SK-N-SH (cell line): ENCODE data around the gene TBXA2R. TPM values are rescaled to one million over a fixed set of nuclear protein-coding genes. Genes with fewer than 3 reads are reported as not detected.

Source experiments
- CTCF ChIA-PET: fragments of 300-600, 350-600 bp; formaldehyde crosslinking; extraction: SDS; loops from one replicate; lab custom pipeline; 2021; lab: Yijun Ruan, JAX
- POLR2A ChIA-PET: fragments of 350-600 bp; sonication (Branson Sonifier 250); formaldehyde crosslinking; extraction: SDS; loops from one replicate; lab custom pipeline; 2020; ENCODE audit warnings: antibody characterized with exemption, inconsistent platforms; lab: Yijun Ruan, JAX
- DNase-seq: peaks from one replicate; pipeline ENCODE4 v3.0.0; 2012
- H2AFZ ChIP-seq: fragments of 200-600 bp; sonication (generic); 2 replicates; pipeline ENCODE4 v1.8.1; 2016; ENCODE audit warnings: antibody characterized with exemption, mild to moderate bottlenecking, low read depth
- H3F3A ChIP-seq: fragments of 200-600 bp; sonication (generic); replicated peaks from 2 replicates; pipeline ENCODE3; 2016; ENCODE audit warnings: antibody characterized with exemption, mild to moderate bottlenecking; ENCODE audit not compliant: insufficient read depth
- H3K27ac ChIP-seq, 2 experiments: fragments of 200-500 bp in 1 of 2; fragments of 200-600 bp in 1 of 2; sonication (Bioruptor generic) in 1 of 2; sonication (generic), shearing (Covaris generic) in 1 of 2; 2 replicates each; pipeline versions ENCODE4 v1.5.1 to v1.6.1; 2014 to 2016; ENCODE audit warnings: low read depth in 2 of 2, inconsistent platforms in 1 of 2, low read length in 1 of 2, mild to moderate bottlenecking in 1 of 2, mixed read lengths in 1 of 2
- H3K27me3 ChIP-seq: fragments of 200-600 bp; sonication (generic), shearing (Covaris generic); 2 replicates; pipeline ENCODE4 v1.6.1; 2016; ENCODE audit warnings: mixed run types; ENCODE audit not compliant: insufficient read depth
- H3K36me3 ChIP-seq, 2 experiments: fragments of 200-500 bp in 1 of 2; fragments of 200-600 bp in 1 of 2; sonication (Bioruptor generic) in 1 of 2; sonication (generic) in 1 of 2; replicated peaks in 1 of 2; 2 replicates each; pipeline versions ENCODE3 to v1.5.1; 2014 to 2016; ENCODE audit warnings: low read length in 1 of 2, mild to moderate bottlenecking in 1 of 2; ENCODE audit not compliant: insufficient read depth in 2 of 2, control insufficient read depth in 1 of 2
- H3K4me1 ChIP-seq, 2 experiments: fragments of 200-500 bp in 1 of 2; fragments of 200-600 bp in 1 of 2; sonication (Bioruptor generic) in 1 of 2; sonication (generic), shearing (Covaris generic) in 1 of 2; 2 replicates each; pipeline versions ENCODE4 v1.5.1 to v1.6.1; 2014 to 2016; ENCODE audit warnings: low read depth in 1 of 2, low read length in 1 of 2, mixed run types in 1 of 2; ENCODE audit not compliant: insufficient read depth in 2 of 2, control insufficient read depth in 1 of 2
- H3K4me2 ChIP-seq: fragments of 200-600 bp; sonication (generic), shearing (Covaris generic); 2 replicates; pipeline ENCODE4 v1.6.1; 2017; ENCODE audit warnings: mixed run types
- H3K4me3 ChIP-seq, 2 experiments: fragments of 200-500 bp in 1 of 2; fragments of 200-600 bp in 1 of 2; sonication (Bioruptor generic) in 1 of 2; sonication (generic), shearing (Covaris generic) in 1 of 2; 2 replicates each; pipeline versions ENCODE4 v1.5.1 to v1.8.1; 2014 to 2016; ENCODE audit warnings: low read depth in 2 of 2, inconsistent platforms in 1 of 2, low read length in 1 of 2, mild to moderate bottlenecking in 1 of 2, mixed read lengths in 1 of 2, moderate library complexity in 1 of 2
- H3K79me2 ChIP-seq: fragments of 200-600 bp; sonication (generic); 2 replicates; pipeline ENCODE4 v1.8.1; 2017; ENCODE audit warnings: mild to moderate bottlenecking; ENCODE audit not compliant: insufficient read depth
- H3K9ac ChIP-seq: fragments of 200-600 bp; sonication (generic); 2 replicates; pipeline ENCODE4 v1.6.1; 2017; ENCODE audit warnings: mixed run types
- H3K9me2 ChIP-seq: fragments of 200-600 bp; sonication (generic); 2 replicates; pipeline ENCODE4 v1.6.1; 2017; ENCODE audit warnings: mixed run types
- H3K9me3 ChIP-seq: fragments of 200-600 bp; sonication (generic); 2 replicates; pipeline ENCODE4 v1.6.1; 2017; ENCODE audit warnings: mixed run types, mild to moderate bottlenecking, moderate library complexity
- H4K20me1 ChIP-seq: fragments of 200-600 bp; sonication (generic); 2 replicates; pipeline ENCODE4 v1.6.1; 2017; ENCODE audit warnings: mild to moderate bottlenecking, mixed run types; ENCODE audit not compliant: insufficient read depth
- EZH2phosphoT487 ChIP-seq: fragments of 200-600 bp; sonication (generic); IDR thresholded peaks from 2 replicates; pipeline ENCODE4 v1.6.1; 2017; ENCODE audit warnings: low read depth, mixed run types, mild to moderate bottlenecking, antibody characterized with exemption, moderate library complexity, borderline replicate concordance
- FOSL2 ChIP-seq: IDR thresholded peaks from 2 replicates; pipeline ENCODE4 v1.4.0; 2012; ENCODE audit warnings: low read depth, mild to moderate bottlenecking, moderate library complexity, borderline replicate concordance
- FOXJ3 ChIP-seq: sonication (generic); formaldehyde crosslinking; IDR thresholded peaks from 2 replicates; pipeline ENCODE4 v1.5.1; 2020; ENCODE audit warnings: mild to moderate bottlenecking, missing genetic modification reagents
- FOXM1 ChIP-seq: IDR thresholded peaks from 2 replicates; pipeline ENCODE4 v1.4.0; 2012; ENCODE audit warnings: low read depth, mild to moderate bottlenecking
- GABPA ChIP-seq: IDR thresholded peaks from 2 replicates; pipeline ENCODE4 v1.4.0; 2012; ENCODE audit warnings: low read depth, mild to moderate bottlenecking
- GATA2 ChIP-seq: sonication (generic); formaldehyde crosslinking; IDR thresholded peaks from 2 replicates; pipeline ENCODE4 v1.5.0; 2020; ENCODE audit warnings: mild to moderate bottlenecking, missing genetic modification reagents
- IRF3 ChIP-seq: fragments of 150-350 bp; IDR thresholded peaks from 2 replicates; pipeline ENCODE4 v1.6.1; 2016; ENCODE audit warnings: mild to moderate bottlenecking, low read depth, low read length
- MEF2A ChIP-seq: IDR thresholded peaks from 2 replicates; pipeline ENCODE4 v1.4.0; 2012; ENCODE audit warnings: low read depth, borderline replicate concordance
- NFIC ChIP-seq: IDR thresholded peaks from 2 replicates; pipeline ENCODE4 v1.4.0; 2012; ENCODE audit warnings: borderline replicate concordance
- PBX3 ChIP-seq: IDR thresholded peaks from 2 replicates; pipeline ENCODE4; 2012
- REST ChIP-seq: IDR thresholded peaks from 2 replicates; pipeline ENCODE4 v1.6.1; 2012; ENCODE audit warnings: mild to moderate bottlenecking, low read depth, low read length, moderate library complexity
- RFX5 ChIP-seq: IDR thresholded peaks from 2 replicates; pipeline ENCODE4 v1.6.1; 2012; ENCODE audit warnings: mild to moderate bottlenecking, improper control_type of control experiment, low read length
- SIN3A ChIP-seq: IDR thresholded peaks from 2 replicates; pipeline ENCODE4 v1.6.1; 2012; ENCODE audit warnings: low read depth, mild to moderate bottlenecking, low read length, moderate library complexity, borderline replicate concordance
- TAF1 ChIP-seq: IDR thresholded peaks from 2 replicates; pipeline ENCODE4 v1.6.1; 2012; ENCODE audit warnings: low read depth, mild to moderate bottlenecking, low read length, moderate library complexity, borderline replicate concordance
- TCF12 ChIP-seq: IDR thresholded peaks from 2 replicates; pipeline ENCODE4 v1.4.0; 2012
- USF1 ChIP-seq: IDR thresholded peaks from 2 replicates; pipeline ENCODE4 v1.4.0; 2012; ENCODE audit warnings: low read depth, borderline replicate concordance
- USF2 ChIP-seq: fragments of 150-350 bp; IDR thresholded peaks from 2 replicates; pipeline ENCODE4 v1.6.1; 2017; ENCODE audit warnings: antibody characterized with exemption, low read length, low read depth, borderline replicate concordance
- WGBS: methylation state at CpG from one replicate; pipeline ENCODE4 v1.1.6; 2017; ENCODE audit warnings: low lambda C conversion rate; 5-methylcytosine and 5-hydroxymethylcytosine counted together
- polyA plus RNA-seq, 3 experiments: library from polyadenylated mRNA; depleted of rRNA; stranded (reverse); fragments of >200 nt; gene quantifications; 2 replicates each; pipeline ENCODE4 v1.2.3, GENCODE V29; 2012

Gene TBXA2R
- polyA plus RNA-seq, 1 of the 3 experiments (the other 2 are of a cell fraction) = 0.92 TPM

GRCh38 chr19:3604227-3604986, 2.3 kb downstream of the TBXA2R start (continued):
- TF ChIP-seq REST (no peak), FOSL2 (no peak)

- DNase-seq = no peak
- WGBS = 83% methylated on average over 11 of the region's 23 CpGs
- Histone ChIP-seq H4K20me1 (no peaks in the 10 kb centered on the region), H3K36me3 (no peaks in the 10 kb centered on the region), H3K27me3 (no peaks in the 10 kb centered on the region), H2AFZ (no peak overlapping the region), H3K4me3 (no peak overlapping the region), H3K79me2 (no peaks in the 10 kb centered on the region), H3K27ac (no peak overlapping the region), H3F3A (no peaks in the 10 kb centered on the region), H3K4me2 (no peak overlapping the region), H3K9me3 (no peaks in the 10 kb centered on the region), H3K9ac (no peak overlapping the region), H3K9me2 (no peaks in the 10 kb centered on the region), H3K4me1 (peaks cover 8 to 14% of the 10 kb centered on the region in 2 experiments; a peak in 1 of 4 replicates)
- ChIA-PET POLR2A (no interaction called here), CTCF (interaction anchor here (1.9 to 2.1 kb wide), 2 partner anchors 17 to 18 kb away, joined by 9 to 10 read pairs; partner anchors contain the start of gene GIPC3)
- no peak for TF ChIP-seq REST
- TF ChIP-seq GATA2 (CRISPR knock-in tag) = no peak
- TF ChIP-seq EZH2phosphoT487 = no peak
- TF ChIP-seq FOXJ3 = no peak
- no peak for TF ChIP-seq NFIC
- TF ChIP-seq USF2 = no peak
- no peak for TF ChIP-seq MEF2A
- no peak for TF ChIP-seq USF1
- TF ChIP-seq PBX3 = no peak
- TF ChIP-seq FOXM1 = no peak
- no peak for TF ChIP-seq TCF12
- TF ChIP-seq TAF1 = no peak
- no peak for TF ChIP-seq RFX5
- no peak for TF ChIP-seq SIN3A
- no peak for TF ChIP-seq GABPA
- TF ChIP-seq IRF3 = no peak
These were observed 3.4 kb downstream of the TBXA2R start for GRCh38 chr19:3603121-3603811.
